ENCODE data around the gene PCNT.

The PCNT gene

GRCh38 chr21:46414965-46415275, 91.0 kb downstream of the PCNT start:
- TF ChIP-seq CTCF (IDR thresholded peaks at IDR 0.05; ENCODE audit: low read depth, low read length): no peak
- no peak overlapping the region for H3K4me3 ChIP-seq (replicated peaks in 1 of 2; ENCODE audit: low read depth in 2 of 2, low read length in 2 of 2)
- no peak for DNase-seq (ENCODE audit: low read depth in 2 of 2)

- no peak for TF ChIP-seq CTCF (IDR thresholded peaks at IDR 0.05; ENCODE audit: low read depth, low read length)
- DNase-seq (ENCODE audit: low read depth in 2 of 2): no peak
- no peak overlapping the region for H3K4me3 ChIP-seq (replicated peaks in 1 of 2; ENCODE audit: low read depth in 2 of 2, low read length in 2 of 2)
Measured at GRCh38 chr21:46416551-46416950, 92.6 kb downstream of the PCNT start.

GRCh38 chr21:46418265-46418946, 94.5 kb downstream of the PCNT start:
- no peak for TF ChIP-seq CTCF (IDR thresholded peaks at IDR 0.05; ENCODE audit: low read depth, low read length)
- no peak for DNase-seq (ENCODE audit: low read depth in 2 of 2)
- no peak overlapping the region for H3K4me3 ChIP-seq (replicated peaks in 1 of 2; ENCODE audit: low read depth in 2 of 2, low read length in 2 of 2)

- no peak for DNase-seq (ENCODE audit: low read depth in 2 of 2)
- TF ChIP-seq CTCF (IDR thresholded peaks at IDR 0.05; ENCODE audit: low read depth, low read length): no peak
- no peak overlapping the region for H3K4me3 ChIP-seq (replicated peaks in 1 of 2; ENCODE audit: low read depth in 2 of 2, low read length in 2 of 2)
Measured at GRCh38 chr21:46420241-46421190, 96.6 kb downstream of the PCNT start.

GRCh38 chr21:46421191-46421750, 97.3 kb downstream of the PCNT start:
- H3K4me3 ChIP-seq (replicated peaks in 1 of 2; ENCODE audit: low read depth in 2 of 2, low read length in 2 of 2): no peak overlapping the region
- DNase-seq (ENCODE audit: low read depth in 2 of 2): no peak
- no peak for TF ChIP-seq CTCF (IDR thresholded peaks at IDR 0.05; ENCODE audit: low read depth, low read length)

- no peak overlapping the region for H3K4me3 ChIP-seq (replicated peaks in 1 of 2; ENCODE audit: low read depth in 2 of 2, low read length in 2 of 2)
- no peak for DNase-seq (ENCODE audit: low read depth in 2 of 2)
- TF ChIP-seq CTCF (IDR thresholded peaks at IDR 0.05; ENCODE audit: low read depth, low read length): no peak
Measured at GRCh38 chr21:46421756-46422555, 98.0 kb downstream of the PCNT start.

All from cardiac fibroblast (primary cell).